ENCODE data around the gene XRN2. TPM values are rescaled to one million over a fixed set of nuclear protein-coding genes. Genes with fewer than 3 reads are reported as not detected.

Gene XRN2
- total RNA-seq, 2 experiments from 2014 or later, result 52.5 to 69.9 TPM

DNA sequence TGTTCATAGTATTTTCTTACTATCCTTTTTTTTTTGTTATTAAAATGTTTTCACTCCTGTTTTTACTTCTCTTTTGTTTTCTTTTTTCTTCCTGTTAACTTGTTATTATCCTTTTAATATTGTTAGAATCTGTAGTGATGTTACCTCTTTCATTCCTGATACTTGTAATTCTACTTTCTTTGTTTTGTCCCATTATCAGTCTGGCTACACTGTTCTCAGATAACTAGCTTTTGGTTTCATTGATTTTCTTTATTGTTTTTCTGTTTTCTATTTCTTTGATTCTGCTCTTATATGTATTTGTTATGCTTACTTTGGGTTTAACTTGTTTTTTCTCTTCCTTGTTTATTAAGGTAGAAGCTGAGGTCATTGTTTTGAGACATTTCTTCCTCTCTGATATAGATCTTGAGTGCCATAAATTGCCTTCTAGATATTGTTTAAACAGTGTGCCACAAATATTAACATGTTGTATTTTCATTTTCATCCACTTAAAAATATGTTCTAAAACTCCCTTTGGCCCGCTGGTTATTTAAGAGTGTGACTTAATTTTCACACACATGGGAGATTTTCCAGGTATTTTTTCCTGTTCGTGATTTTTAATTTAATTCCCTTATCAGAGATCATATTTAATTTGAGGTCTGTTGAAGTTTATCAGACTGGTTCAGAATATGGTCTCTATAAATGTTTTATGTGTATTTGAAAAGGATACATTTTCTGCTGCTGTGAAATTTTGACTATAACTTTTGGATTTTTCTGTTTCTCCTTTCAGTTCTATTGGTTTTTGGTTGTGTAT is 6.7 kb downstream of the XRN2 start:
- ATAC-seq, result no peak
- peaks cover 53% of the 10 kb centered on the region for H3K36me3 Mint-ChIP-seq

DNA sequence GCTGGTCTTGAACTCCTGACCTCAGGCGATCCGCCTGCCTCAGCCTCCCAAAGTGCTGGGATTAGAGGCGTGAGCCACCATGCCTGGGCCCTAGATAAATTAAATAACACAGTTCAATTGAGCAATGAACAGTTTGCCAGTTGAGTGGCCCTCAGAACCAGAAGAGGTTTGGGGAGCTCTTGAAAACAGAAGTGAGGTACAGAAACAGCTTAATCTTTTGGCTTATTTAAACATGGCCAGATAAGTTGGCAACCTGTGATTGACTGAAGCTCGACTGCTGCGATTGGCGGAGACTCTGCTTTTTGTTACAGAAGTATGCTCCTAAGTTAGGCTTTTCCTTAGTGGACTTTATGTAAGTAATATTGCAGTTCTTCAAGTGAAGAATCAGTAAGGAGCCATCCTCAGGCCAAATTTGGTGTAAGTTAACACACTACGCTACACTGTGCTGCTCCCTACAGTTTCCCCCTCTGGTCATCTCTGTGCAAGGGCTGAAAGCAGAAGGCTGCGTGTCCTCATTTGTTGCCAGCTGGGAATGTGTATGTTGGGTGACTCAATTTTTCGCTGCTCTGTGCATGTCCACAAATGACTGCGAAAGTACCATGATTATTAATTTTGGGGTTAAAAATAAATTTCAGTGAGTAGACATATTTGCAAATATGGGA is 9.8 kb downstream of the XRN2 start:
- ATAC-seq (no peak), DNase-seq (no peak)
- peaks cover 42% of the 10 kb centered on the region for H3K36me3 Mint-ChIP-seq
- H3K27ac Mint-ChIP-seq, result no peak overlapping the region
- CTCF ChIA-PET, result no interaction called here
- no peak overlapping the region for H3K4me3 Mint-ChIP-seq
- peaks cover 8% of the 10 kb centered on the region for H3K9me3 Mint-ChIP-seq (ENCODE audit: low read depth)
- H3K4me1 Mint-ChIP-seq, result peaks cover 54% of the 10 kb centered on the region
- no peaks in the 10 kb centered on the region for H3K27me3 Mint-ChIP-seq

More for the DNA sequence above, 6.7 kb downstream of the XRN2 start:
- H3K4me1 Mint-ChIP-seq, result peaks cover 56% of the 10 kb centered on the region
- H3K9me3 Mint-ChIP-seq (ENCODE audit: low read depth), result peaks cover 8% of the 10 kb centered on the region
- H3K4me3 Mint-ChIP-seq, result no peak overlapping the region
- CTCF ChIA-PET, result no interaction called here
- H3K27me3 Mint-ChIP-seq, result no peaks in the 10 kb centered on the region
- DNase-seq, result no peak
- no peak overlapping the region for H3K27ac Mint-ChIP-seq

DNA sequence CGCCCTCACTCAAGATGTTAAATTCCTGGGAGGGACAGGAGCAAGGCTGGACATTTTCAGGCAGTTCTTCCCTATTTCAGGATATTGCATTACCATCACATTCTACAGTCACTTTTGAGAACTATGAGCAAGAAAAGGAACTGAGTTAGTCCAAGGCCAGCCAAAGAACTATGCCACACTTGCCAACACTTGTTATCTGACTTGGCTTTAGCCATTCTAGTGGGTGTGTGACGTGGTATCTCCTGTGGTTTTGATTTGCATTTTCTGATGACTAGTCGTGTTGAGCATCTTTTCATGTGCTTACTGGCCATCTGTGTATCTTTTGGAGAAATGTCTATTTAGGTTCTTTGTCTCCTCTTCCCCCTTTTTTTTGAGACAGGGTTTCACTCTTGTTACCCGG is 12.0 kb downstream of the XRN2 start:
- peaks cover 37% of the 10 kb centered on the region for H3K4me1 Mint-ChIP-seq
- peak; percentile 48 for DNase-seq
- CTCF ChIA-PET, result interaction anchor here (1.3 kb wide), 1 partner anchor 76 kb away, joined by 3 read pairs; no protein-coding TSS in a partner anchor
- no peak overlapping the region for H3K27ac Mint-ChIP-seq
- H3K4me3 Mint-ChIP-seq, result no peak overlapping the region
- peak; percentile 36 for ATAC-seq
- peaks cover 5% of the 10 kb centered on the region for H3K9me3 Mint-ChIP-seq (ENCODE audit: low read depth)
- no peaks in the 10 kb centered on the region for H3K27me3 Mint-ChIP-seq
- H3K36me3 Mint-ChIP-seq, result peaks cover 33% of the 10 kb centered on the region

DNA sequence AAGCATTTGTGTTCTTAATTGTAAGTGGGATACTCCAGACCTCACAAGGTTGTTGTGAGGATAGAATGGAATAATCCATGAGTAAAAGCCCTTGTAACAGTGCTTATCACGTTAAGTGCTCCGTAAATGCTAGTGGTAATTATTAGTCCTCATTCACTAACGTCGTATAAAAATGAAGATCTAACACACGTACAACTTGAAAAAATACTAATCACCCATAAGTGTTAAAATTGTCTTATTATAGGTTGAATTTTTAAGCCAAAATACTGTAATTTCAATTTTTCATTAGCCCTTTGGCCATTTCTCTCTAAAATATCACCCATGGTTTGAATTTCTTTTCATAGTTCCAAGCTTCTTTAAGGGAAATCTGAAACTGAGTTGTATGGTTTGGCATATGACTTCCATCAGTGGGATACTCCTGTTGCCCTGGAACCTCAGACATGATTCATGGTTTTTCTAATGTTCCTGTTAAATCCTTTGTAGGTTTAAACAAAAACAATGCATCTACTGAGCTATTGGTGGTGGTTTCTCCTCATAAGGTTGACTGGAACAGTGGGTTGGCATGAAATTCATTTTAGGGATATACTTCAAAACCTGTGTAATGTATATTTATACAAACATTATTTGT is 19.1 kb downstream of the XRN2 start:
- Mint-ChIP-seq H3K36me3 (peaks cover 51% of the 10 kb centered on the region), H3K9me3 (ENCODE audit: low read depth) (peaks cover 8% of the 10 kb centered on the region), H3K4me3 (no peak overlapping the region), H3K27ac (no peak overlapping the region), H3K4me1 (peaks cover 44% of the 10 kb centered on the region), H3K27me3 (no peaks in the 10 kb centered on the region)
- no peak for ATAC-seq
- CTCF ChIA-PET, result interaction anchor here (1.2 kb wide), 1 partner anchor 13 kb away, joined by 3 read pairs; no protein-coding TSS in a partner anchor
- no peak for DNase-seq

DNA sequence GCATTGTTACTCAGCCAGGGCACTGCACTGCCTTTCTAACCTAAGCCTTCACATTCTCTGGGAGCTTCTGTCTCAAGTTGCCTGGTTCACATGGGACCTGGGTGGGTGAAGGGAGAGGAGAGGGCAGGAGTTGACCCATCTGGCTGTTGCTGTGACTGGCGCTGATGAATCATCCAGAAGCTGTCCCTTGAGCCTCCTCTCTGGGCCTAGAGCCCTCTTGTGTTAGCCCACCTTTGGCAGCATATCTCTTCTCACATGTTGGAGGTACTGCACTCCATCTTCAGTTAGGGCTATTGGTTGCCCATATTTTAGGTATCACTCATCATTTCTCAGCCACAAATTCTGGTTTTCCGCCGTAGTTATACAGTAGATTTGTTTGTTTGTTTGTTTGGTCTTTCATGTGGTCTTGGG is 19.8 kb downstream of the XRN2 start:
- H3K4me3 Mint-ChIP-seq, result no peak overlapping the region
- H3K36me3 Mint-ChIP-seq, result peaks cover 46% of the 10 kb centered on the region
- ATAC-seq, result peak; percentile 80
- H3K9me3 Mint-ChIP-seq (ENCODE audit: low read depth), result peaks cover 8% of the 10 kb centered on the region
- H3K4me1 Mint-ChIP-seq, result peaks cover 44% of the 10 kb centered on the region
- DNase-seq, result peak; percentile 43
- H3K27ac Mint-ChIP-seq, result peak overlapping the region; percentile 0
- no peaks in the 10 kb centered on the region for H3K27me3 Mint-ChIP-seq
- CTCF ChIA-PET, result interaction anchor here (1.2 to 1.7 kb wide), 2 partner anchors 12 to 182 kb away, joined by 3 to 4 read pairs; no protein-coding TSS in a partner anchor

DNA sequence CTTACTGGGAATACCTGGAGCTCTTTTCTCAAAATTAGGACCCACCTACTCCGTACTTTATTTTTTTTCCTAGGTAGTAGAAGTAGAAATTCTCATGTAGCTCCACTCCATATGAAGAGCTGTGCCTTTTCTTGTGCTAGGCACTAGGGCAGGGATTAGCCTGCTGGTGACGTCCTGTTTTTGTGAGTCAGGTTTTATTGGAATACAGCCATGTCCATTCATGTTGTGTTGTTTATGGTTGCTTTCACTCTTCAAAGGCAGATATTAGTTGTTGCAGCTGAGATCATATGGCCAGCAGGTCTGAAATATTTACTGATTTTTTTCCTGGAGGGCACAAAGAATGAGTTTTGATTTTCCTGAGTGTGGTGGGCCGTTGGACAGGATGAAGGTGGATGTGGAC is 20.5 kb downstream of the XRN2 start:
- no peak for ATAC-seq
- Mint-ChIP-seq H3K27me3 (no peaks in the 10 kb centered on the region), H3K4me1 (peaks cover 46% of the 10 kb centered on the region), H3K36me3 (peaks cover 44% of the 10 kb centered on the region), H3K9me3 (ENCODE audit: low read depth) (peaks cover 8% of the 10 kb centered on the region), H3K4me3 (no peak overlapping the region), H3K27ac (no peak overlapping the region)
- CTCF ChIA-PET, result interaction anchor here (1.7 kb wide), 1 partner anchor 181 kb away, joined by 4 read pairs; no protein-coding TSS in a partner anchor
- no peak for DNase-seq

DNA sequence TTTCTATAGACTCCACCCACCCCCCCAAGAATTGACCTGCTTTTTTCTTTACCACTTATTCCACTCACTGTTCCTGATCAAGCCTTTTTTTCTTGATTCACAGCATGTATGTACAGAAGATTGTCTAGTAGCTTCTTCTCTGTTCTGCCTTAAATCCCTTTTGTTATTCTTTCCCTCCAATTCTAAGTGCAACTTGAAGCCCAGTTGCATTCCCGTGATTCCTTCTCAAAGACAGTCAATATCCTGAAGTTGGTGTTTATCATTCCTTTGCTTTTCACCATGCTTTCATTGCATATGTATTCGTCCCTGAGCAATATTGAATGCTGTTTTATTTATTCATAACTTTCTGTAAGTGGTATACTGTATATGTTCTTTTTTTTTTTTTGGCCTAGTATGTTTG is 21.0 kb downstream of the XRN2 start:
- Mint-ChIP-seq H3K36me3 (peaks cover 42% of the 10 kb centered on the region), H3K9me3 (ENCODE audit: low read depth) (peaks cover 4% of the 10 kb centered on the region), H3K4me3 (no peak overlapping the region), H3K27me3 (no peaks in the 10 kb centered on the region), H3K4me1 (peaks cover 44% of the 10 kb centered on the region), H3K27ac (no peak overlapping the region)
- ATAC-seq (no peak), DNase-seq (no peak)
- CTCF ChIA-PET, result interaction anchor here (1.7 kb wide), 1 partner anchor 181 kb away, joined by 4 read pairs; no protein-coding TSS in a partner anchor

DNA sequence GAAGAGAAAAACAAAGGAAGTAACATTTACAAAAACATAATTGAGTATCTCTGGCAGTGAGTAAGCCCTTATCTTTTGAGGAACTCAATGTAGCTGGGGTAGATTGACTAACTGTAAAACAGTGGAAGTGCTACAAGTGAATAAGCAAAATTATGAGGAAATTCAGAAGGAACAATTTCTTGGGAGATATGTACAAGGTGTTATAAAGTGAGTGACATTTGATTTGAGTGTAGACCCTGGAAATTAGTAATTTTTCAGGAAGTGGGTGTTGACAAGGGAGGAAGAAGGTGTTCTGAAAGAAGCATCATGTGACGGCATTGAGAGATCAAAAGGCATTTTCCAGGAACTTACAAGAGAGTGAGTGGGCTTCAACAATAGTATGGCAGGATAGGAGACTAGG is 22.2 kb downstream of the XRN2 start:
- Mint-ChIP-seq H3K27me3 (no peaks in the 10 kb centered on the region), H3K36me3 (peaks cover 40% of the 10 kb centered on the region), H3K4me1 (peaks cover 43% of the 10 kb centered on the region), H3K9me3 (ENCODE audit: low read depth) (peaks cover 3% of the 10 kb centered on the region), H3K27ac (peak overlapping the region; percentile 25), H3K4me3 (no peak overlapping the region)
- CTCF ChIA-PET, result no interaction called here
- DNase-seq (no peak), ATAC-seq (peak; percentile 11)

DNA sequence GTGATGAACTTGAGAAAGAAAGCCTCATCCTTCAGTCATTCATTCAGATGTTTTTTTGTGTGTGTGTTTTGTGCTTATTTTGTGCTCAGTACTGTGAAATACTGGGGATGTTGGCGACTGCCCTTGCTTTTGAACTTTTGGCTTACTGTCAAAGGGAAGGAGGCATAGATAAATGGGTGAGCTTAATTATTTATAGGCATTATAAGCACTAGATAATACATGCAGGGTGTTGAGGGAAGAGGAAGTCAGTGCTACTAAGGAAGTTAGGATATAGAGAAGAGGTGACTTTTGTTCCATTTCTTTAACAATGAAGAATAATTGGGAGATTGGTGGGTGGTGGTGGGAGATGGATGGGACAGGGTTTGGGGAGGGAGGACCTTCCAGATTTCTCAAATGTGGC is 23.6 kb downstream of the XRN2 start:
- Mint-ChIP-seq H3K27me3 (no peaks in the 10 kb centered on the region), H3K4me3 (no peak overlapping the region), H3K4me1 (peaks cover 43% of the 10 kb centered on the region), H3K9me3 (ENCODE audit: low read depth) (no peaks in the 10 kb centered on the region), H3K36me3 (peaks cover 40% of the 10 kb centered on the region), H3K27ac (no peak overlapping the region)
- CTCF ChIA-PET, result no interaction called here
- DNase-seq (no peak), ATAC-seq (no peak)

DNA sequence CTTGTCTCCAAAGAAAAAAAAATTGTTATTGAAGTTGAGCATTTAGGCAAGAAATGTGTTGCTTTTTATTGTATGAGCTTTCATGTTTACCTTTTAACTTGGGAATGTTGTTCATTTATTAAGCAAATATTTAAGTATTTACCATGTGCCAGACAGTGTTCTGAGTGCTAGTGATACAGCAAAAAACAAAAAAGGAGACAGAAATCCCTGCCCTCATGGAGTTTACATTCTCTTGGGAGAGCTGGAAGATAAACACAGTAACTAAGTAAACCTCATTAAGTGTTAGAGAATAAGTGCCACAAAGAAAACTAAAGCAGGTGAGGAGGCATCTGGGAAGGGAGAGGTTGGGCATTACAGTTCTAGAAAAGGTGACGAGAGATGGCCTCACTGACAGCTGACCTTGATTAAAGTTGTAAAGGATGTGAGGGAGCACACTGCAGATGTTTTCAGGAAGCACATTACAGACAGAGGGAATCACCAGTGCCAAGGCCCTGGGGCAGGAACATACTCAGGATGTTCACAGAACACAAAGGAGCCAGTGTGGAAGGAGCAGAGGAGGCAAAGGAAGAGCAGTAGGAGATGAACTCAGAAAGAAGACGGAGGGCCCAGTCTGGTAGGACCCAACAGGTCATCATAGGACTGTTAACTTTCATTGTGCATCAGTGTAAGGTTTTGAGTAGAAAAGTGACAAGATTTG is 33.5 kb downstream of the XRN2 start:
- peaks cover 68% of the 10 kb centered on the region for H3K36me3 Mint-ChIP-seq
- no peaks in the 10 kb centered on the region for H3K4me1 Mint-ChIP-seq
- H3K27me3 Mint-ChIP-seq, result no peaks in the 10 kb centered on the region
- H3K9me3 Mint-ChIP-seq (ENCODE audit: low read depth), result no peaks in the 10 kb centered on the region
- no peak for DNase-seq
- no peak overlapping the region for H3K27ac Mint-ChIP-seq
- no peak overlapping the region for H3K4me3 Mint-ChIP-seq
- CTCF ChIA-PET, result interaction anchor here (1.2 kb wide), 1 partner anchor 24 kb away, joined by 4 read pairs; no protein-coding TSS in a partner anchor
- no peak for ATAC-seq

DNA sequence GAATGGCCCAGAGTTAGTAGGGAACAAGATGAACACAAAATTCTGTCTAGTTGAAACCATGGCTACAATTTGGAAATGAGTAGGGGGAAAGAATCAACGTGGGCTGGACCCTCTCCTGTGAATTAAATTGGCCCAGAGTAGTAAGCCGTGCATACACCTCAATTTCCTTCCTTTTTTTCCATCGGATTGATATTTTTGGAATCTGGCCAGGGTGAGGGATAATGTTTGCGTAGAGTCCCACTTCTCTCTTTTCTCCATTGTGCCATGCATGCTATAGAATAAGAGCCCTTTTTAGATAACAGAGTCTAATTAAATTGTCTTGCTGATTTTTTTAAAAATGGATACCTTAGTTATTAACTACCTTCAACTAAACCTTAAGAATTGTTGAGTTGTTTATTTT is 35.2 kb downstream of the XRN2 start:
- Mint-ChIP-seq H3K27ac (no peak overlapping the region), H3K36me3 (peaks cover 58% of the 10 kb centered on the region), H3K4me1 (no peaks in the 10 kb centered on the region), H3K27me3 (no peaks in the 10 kb centered on the region), H3K9me3 (ENCODE audit: low read depth) (no peaks in the 10 kb centered on the region), H3K4me3 (no peak overlapping the region)
- ATAC-seq (no peak), DNase-seq (no peak)
- CTCF ChIA-PET, result no interaction called here

DNA sequence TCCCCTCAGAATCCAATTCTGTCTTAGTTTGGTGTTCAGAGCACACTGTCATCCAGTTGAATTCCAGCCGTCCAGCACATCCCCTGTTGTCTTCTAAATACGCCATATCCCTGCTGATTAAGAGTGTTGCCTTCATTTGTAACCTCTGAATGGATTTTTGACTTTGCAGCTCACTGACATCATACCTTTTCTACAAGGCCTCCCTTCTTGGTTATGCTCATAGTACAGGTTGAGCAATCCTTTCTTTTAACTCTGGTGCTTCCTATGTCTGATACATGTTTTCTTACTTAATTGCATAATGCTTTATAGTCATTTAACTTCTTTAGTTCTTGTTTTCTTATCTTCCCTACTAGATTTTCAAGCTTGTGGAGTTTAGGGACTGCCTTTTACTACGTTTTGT is 36.4 kb downstream of the XRN2 start:
- Mint-ChIP-seq H3K27me3 (no peaks in the 10 kb centered on the region), H3K9me3 (ENCODE audit: low read depth) (no peaks in the 10 kb centered on the region), H3K36me3 (peaks cover 53% of the 10 kb centered on the region), H3K4me3 (no peak overlapping the region), H3K4me1 (no peaks in the 10 kb centered on the region), H3K27ac (no peak overlapping the region)
- no peak for ATAC-seq
- no peak for DNase-seq
- CTCF ChIA-PET, result interaction anchor here (1.2 kb wide), 1 partner anchor 166 kb away, joined by 3 read pairs; no protein-coding TSS in a partner anchor

All from activated CD8-positive, alpha-beta memory T cell treated with anti-CD3 and anti-CD28 coated beads, Interleukin-2, amount 10 ng/mL, durations not matched to agents 7 days and 5 days (primary cell).